Effector CD4-positive, alpha-beta T cell (primary cell): ENCODE measurements around the gene C11orf58.

ENCODE experiments used
- DNase-seq: peaks from one replicate; pipeline ENCODE4 v3.0.0-alpha.2; 2020

Gene C11orf58

GRCh38 chr11:16769386-16769785, 30.9 kb downstream of the C11orf58 start:
- DNase-seq = no peak

GRCh38 chr11:16770016-16770415, 31.6 kb downstream of the C11orf58 start:
- DNase-seq = no peak

GRCh38 chr11:16771350-16772140, 33.1 kb downstream of the C11orf58 start:
- DNase-seq = no peak

GRCh38 chr11:16772141-16772512, 33.7 kb downstream of the C11orf58 start:
- no peak for DNase-seq

GRCh38 chr11:16773981-16774935, 35.8 kb downstream of the C11orf58 start:
- DNase-seq = no peak

- DNase-seq = no peak
Measured at GRCh38 chr11:16774936-16775613, 36.6 kb downstream of the C11orf58 start.

- no peak for DNase-seq
Measured at GRCh38 chr11:16775614-16776283, 37.3 kb downstream of the C11orf58 start.

GRCh38 chr11:16776711-16777612, 38.5 kb downstream of the C11orf58 start:
- DNase-seq = no peak

- DNase-seq = no peak
Measured at GRCh38 chr11:16777613-16777975, 39.1 kb downstream of the C11orf58 start.

- DNase-seq = no peak
Measured at GRCh38 chr11:16778286-16778685, 39.8 kb downstream of the C11orf58 start.

GRCh38 chr11:16778876-16779275, 40.4 kb downstream of the C11orf58 start:
- no peak for DNase-seq

GRCh38 chr11:16779436-16779835, 41.0 kb downstream of the C11orf58 start:
- DNase-seq = no peak

- no peak for DNase-seq
Measured at GRCh38 chr11:16780146-16780545, 41.7 kb downstream of the C11orf58 start.

GRCh38 chr11:16780698-16781550, 42.5 kb downstream of the C11orf58 start:
- DNase-seq = no peak

- DNase-seq = no peak
Measured at GRCh38 chr11:16781936-16782919, 43.8 kb downstream of the C11orf58 start.

GRCh38 chr11:16783321-16783801, 44.9 kb downstream of the C11orf58 start:
- DNase-seq = no peak

- DNase-seq = no peak
Measured at GRCh38 chr11:16784097-16784496, 45.6 kb downstream of the C11orf58 start.

GRCh38 chr11:16784666-16785065, 46.2 kb downstream of the C11orf58 start:
- DNase-seq = no peak

GRCh38 chr11:16785520-16786128, 47.2 kb downstream of the C11orf58 start:
- peak; percentile 36 for DNase-seq
